Activated T-cell treated with anti-CD3 and anti-CD28 coated beads, Interleukin-2, amount 50 U/mL, for 4 hours (primary cell): Measurements from ENCODE around the gene TOP3A. TPM values are rescaled to one million over a fixed set of nuclear protein-coding genes. Genes with fewer than 3 reads are reported as not detected.

Experiments used
- ATAC-seq, 2 donors: fragments of 200-7000 bp; cut with Tn5 transposase; one replicate each; pipeline ENCODE4 v1.10.0; 2021
- DNase-seq: peaks from one replicate; pipeline ENCODE4 v3.0.0-alpha.2; 2020
- H3K27me3 Mint-ChIP-seq: one replicate; pipeline ENCODE4 v1.8.0; 2021; ENCODE audit warnings: low read depth, mixed read lengths
- H3K36me3 Mint-ChIP-seq: one replicate; pipeline ENCODE4 v1.8.0; 2022; ENCODE audit warnings: mixed read lengths; ENCODE audit not compliant: insufficient read depth
- H3K4me1 Mint-ChIP-seq: one replicate; pipeline ENCODE4 v1.8.0; 2021; ENCODE audit warnings: low read depth, mixed read lengths
- H3K4me3 Mint-ChIP-seq: one replicate; pipeline ENCODE4 v1.8.0; 2021; ENCODE audit warnings: mild to moderate bottlenecking, moderate library complexity, mixed read lengths
- H3K9me3 Mint-ChIP-seq: one replicate; pipeline ENCODE4 v1.8.0; 2021; ENCODE audit warnings: mixed read lengths
- total RNA-seq, 3 donors: library from RNA; stranded (reverse); gene quantifications; one replicate each; pipeline ENCODE4 v1.2.1, GENCODE V29; 2021

The TOP3A gene
- total RNA-seq, 3 donors from 2014 or later, result 76.2 to 82.7 (median 76.4) TPM

DNA sequence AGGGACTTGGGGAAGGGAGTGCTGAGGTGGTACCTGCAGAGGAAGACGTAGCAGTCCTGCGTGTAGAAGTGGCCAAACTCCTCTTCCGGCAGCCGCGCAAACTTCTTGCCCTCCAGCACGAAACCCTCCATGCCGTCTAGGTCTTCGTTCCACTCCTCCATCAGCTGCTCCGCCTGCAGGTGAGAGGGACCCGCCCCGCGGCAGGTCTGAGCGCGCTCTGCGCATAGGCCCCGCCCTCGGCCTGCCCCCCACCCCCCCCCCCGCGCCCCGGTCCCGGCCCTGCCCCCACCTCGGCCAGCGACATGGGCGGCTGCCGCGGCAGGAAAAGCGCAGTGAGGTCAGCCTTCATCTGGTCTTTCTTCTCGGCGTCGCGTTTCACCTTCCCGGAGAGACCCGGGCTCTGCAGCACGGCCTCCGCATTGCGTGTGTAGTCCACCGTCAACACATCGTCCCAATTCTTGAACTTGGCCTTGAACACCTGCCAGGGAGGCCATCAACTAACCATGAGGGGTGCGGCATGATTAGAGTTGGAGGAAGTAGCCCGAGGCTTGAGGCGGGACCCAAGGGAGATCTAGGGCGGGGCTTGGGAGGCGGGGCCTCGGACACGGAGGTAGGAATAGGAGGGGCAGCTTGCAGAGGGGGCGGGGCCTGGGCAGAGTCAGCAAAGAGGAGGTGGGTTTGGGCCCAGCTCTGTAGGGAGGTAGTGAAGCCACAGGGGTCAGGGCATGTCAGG is 67.7 kb downstream of the TOP3A start:
- Mint-ChIP-seq H3K4me3 (no peak overlapping the region), H3K27me3 (no peaks in the 10 kb centered on the region), H3K4me1 (peaks cover 2% of the 10 kb centered on the region), H3K9me3 (no peaks in the 10 kb centered on the region), H3K36me3 (peaks cover 25% of the 10 kb centered on the region)
- no peak for DNase-seq
- peak; percentile 64 to 67 for ATAC-seq

DNA sequence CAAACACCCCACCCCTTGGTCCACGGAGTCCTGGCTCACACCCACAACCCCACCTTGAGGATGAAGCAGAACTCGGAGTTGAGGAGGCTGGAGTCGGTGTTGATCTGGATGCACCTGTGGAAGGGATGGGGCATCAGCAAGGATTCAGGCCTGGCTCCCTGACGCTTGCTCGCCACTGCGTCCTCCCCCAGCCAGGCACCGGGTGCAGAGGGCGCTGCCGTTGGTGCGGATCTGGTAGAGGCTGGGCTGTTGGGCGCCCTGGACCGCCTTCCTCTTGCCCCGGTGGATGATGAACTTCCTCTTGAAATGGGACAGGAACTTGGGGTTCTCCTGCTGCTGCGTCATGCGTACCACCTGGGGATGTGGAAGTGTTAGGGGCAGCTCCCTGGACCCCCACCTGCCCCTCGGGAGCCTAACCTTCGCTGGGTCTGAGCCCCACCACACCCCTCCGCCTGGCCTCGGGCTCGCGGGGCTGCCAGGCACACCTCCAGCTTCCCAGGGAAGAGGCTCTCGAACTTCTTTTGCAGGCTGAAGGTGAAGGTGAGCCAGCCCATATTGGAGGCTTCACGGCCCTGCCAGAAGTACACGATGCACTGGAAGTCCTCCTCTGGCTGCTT is 68.6 kb downstream of the TOP3A start:
- H3K9me3 Mint-ChIP-seq, result no peaks in the 10 kb centered on the region
- DNase-seq (no peak), ATAC-seq (no peak)
- H3K4me3 Mint-ChIP-seq, result no peak overlapping the region
- peaks cover 21% of the 10 kb centered on the region for H3K36me3 Mint-ChIP-seq
- H3K4me1 Mint-ChIP-seq, result peaks cover 2% of the 10 kb centered on the region
- H3K27me3 Mint-ChIP-seq, result no peaks in the 10 kb centered on the region

DNA sequence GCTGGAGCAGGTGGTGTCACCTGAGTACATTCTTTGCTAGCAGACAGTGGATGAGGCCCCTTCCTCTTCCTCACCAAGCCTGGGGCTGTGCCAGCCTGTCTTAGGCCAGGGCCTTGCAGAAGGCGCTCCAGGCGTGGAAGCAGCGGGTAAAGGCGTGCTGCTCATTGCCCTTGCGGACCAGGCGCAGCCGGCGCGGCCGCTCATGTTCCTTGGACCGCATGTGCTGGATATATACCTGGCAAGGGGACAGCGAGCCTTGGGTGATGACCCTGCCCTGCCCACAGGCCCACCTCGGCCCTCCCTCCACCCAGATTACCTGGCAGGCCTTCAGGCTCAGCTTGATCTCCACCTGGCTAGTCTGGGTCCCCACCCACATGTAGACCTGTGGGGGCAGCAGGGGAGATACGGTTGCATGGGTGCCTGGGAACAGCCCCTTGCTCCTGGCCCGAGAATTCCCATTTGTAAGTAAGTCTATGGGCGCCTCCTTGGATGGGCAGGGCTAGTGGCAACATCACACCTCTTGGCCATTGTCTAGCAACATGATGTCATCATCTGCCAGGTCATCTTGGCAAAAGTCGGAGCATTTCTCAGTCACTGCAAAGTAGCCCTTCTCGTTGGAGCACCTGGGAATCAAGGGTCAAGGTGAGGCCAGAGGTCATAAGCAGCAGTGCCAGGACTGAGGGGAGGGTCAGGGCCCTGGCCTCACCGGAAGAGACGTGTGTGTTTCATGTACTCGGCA is 69.6 kb downstream of the TOP3A start:
- peaks cover 13% of the 10 kb centered on the region for H3K36me3 Mint-ChIP-seq
- H3K4me3 Mint-ChIP-seq, result no peak overlapping the region
- H3K27me3 Mint-ChIP-seq, result no peaks in the 10 kb centered on the region
- H3K4me1 Mint-ChIP-seq, result peaks cover 2% of the 10 kb centered on the region
- no peak for DNase-seq
- H3K9me3 Mint-ChIP-seq, result no peaks in the 10 kb centered on the region
- no peak for ATAC-seq

DNA sequence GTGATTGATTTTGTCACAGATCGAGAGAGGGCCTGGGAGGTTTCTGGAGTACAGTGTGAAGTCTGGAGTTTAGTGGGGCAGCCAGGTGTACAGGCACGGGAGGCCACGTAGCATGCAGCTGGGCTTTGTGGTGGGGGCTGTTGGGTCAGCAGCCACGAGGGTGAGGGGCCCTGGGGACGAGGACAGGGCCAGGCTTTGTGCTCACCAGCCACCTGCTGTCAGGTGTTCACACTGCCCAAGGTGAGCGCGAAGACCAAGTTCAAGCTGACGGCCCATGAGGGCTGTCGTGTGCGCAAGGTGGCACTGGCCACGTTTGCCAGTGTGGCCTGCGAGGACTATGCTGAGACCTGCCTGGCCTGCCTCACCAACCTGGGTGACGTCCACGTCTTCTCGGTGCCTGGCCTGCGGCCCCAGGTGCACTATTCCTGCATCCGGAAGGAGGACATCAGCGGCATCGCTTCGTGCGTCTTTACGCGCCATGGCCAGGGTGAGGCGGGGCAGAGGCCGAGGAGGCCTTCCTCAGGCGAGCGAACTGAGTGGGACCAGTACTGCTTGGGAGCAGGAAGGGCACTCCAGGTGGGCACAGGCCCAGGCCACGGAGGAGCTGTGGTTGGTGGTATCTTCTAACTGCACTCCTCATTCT is 73.4 kb downstream of the TOP3A start:
- no peaks in the 10 kb centered on the region for H3K27me3 Mint-ChIP-seq
- DNase-seq (no peak), ATAC-seq (no peak)
- no peaks in the 10 kb centered on the region for H3K4me1 Mint-ChIP-seq
- H3K36me3 Mint-ChIP-seq, result no peaks in the 10 kb centered on the region
- no peak overlapping the region for H3K4me3 Mint-ChIP-seq
- no peaks in the 10 kb centered on the region for H3K9me3 Mint-ChIP-seq

DNA sequence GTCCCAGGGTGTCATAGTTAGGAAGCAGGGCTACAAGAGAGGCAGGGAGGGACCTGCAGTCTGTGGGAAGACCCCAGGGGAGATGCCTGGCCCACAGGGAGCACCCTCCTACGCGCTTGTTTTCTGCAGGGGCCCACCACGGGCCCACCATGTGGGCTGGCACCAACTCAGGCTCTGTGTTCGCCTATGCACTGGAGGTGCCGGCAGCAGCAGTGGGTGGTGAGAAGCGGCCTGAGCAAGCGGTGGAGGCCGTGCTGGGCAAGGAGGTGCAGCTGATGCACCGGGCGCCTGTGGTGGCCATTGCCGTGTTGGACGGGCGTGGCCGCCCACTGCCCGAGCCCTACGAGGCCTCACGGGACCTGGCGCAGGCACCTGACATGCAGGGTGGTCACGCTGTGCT is 74.3 kb downstream of the TOP3A start:
- peaks cover 3% of the 10 kb centered on the region for H3K4me1 Mint-ChIP-seq
- no peaks in the 10 kb centered on the region for H3K9me3 Mint-ChIP-seq
- H3K4me3 Mint-ChIP-seq, result no peak overlapping the region
- no peaks in the 10 kb centered on the region for H3K27me3 Mint-ChIP-seq
- DNase-seq (no peak), ATAC-seq (no peak)
- no peaks in the 10 kb centered on the region for H3K36me3 Mint-ChIP-seq

DNA sequence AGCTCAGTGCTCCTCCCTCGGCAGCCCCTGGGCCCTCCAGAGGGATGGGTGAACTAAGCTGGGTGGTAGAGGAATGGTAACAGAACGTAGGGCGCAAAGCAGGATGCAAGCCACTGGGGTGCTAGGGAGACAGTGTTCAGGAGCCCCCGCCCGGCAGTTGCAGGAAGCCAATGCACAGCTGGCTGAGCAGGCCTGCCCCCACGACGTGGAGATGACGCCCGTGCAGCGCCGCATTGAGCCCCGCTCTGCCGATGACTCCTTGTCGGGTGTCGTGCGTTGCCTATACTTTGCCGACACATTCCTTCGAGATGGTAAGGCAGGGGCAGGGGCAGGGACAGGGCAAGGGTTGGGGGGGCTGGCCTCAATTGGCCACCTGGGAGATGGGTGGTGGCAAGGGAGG is 76.5 kb downstream of the TOP3A start:
- no peak for ATAC-seq
- Mint-ChIP-seq H3K4me1 (peaks cover 3% of the 10 kb centered on the region), H3K9me3 (no peaks in the 10 kb centered on the region), H3K36me3 (peaks cover 6% of the 10 kb centered on the region), H3K4me3 (no peak overlapping the region), H3K27me3 (no peaks in the 10 kb centered on the region)
- DNase-seq, result no peak

DNA sequence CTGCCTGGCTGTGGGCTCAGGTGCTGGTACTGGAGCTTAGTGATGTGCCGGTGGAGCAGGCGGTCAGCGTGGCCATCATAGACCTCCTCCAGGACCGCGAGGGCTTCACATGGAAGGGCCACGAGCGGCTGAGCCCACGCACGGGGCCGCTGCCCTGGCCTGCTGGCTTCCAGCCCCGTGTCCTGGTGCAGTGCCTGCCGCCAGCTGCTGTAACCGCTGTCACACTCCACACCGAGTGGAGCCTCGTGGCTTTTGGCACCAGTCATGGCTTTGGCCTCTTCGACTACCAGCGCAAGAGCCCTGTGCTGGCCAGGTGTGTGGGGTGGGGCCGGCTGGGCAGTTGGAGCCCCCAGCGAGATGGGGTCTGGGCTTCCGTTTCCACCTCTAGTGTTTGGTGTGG is 77.3 kb downstream of the TOP3A start:
- Mint-ChIP-seq H3K4me3 (no peak overlapping the region), H3K9me3 (no peaks in the 10 kb centered on the region), H3K27me3 (no peaks in the 10 kb centered on the region), H3K36me3 (peaks cover 6% of the 10 kb centered on the region), H3K4me1 (peaks cover 3% of the 10 kb centered on the region)
- ATAC-seq, result no peak
- no peak for DNase-seq

DNA sequence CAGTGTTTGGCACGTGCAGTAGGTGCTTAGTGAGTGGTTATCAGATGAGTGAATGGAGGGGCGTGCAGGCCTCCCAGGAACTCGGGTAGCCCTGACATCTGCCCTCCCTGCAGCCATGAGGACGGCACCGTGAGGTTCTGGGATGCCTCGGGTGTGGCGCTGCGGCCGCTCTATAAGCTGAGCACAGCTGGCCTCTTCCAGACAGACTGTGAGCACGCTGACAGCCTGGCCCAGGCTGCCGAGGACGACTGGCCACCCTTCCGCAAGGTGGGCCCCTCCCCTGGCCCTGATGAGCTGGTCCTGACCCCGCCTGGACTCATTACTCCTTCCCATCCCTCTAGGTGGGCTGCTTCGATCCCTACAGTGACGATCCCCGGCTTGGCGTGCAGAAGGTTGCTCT is 78.3 kb downstream of the TOP3A start:
- no peaks in the 10 kb centered on the region for H3K9me3 Mint-ChIP-seq
- H3K36me3 Mint-ChIP-seq, result peaks cover 6% of the 10 kb centered on the region
- no peaks in the 10 kb centered on the region for H3K27me3 Mint-ChIP-seq
- H3K4me1 Mint-ChIP-seq, result peaks cover 3% of the 10 kb centered on the region
- no peak overlapping the region for H3K4me3 Mint-ChIP-seq
- DNase-seq, result no peak
- ATAC-seq, result no peak

DNA sequence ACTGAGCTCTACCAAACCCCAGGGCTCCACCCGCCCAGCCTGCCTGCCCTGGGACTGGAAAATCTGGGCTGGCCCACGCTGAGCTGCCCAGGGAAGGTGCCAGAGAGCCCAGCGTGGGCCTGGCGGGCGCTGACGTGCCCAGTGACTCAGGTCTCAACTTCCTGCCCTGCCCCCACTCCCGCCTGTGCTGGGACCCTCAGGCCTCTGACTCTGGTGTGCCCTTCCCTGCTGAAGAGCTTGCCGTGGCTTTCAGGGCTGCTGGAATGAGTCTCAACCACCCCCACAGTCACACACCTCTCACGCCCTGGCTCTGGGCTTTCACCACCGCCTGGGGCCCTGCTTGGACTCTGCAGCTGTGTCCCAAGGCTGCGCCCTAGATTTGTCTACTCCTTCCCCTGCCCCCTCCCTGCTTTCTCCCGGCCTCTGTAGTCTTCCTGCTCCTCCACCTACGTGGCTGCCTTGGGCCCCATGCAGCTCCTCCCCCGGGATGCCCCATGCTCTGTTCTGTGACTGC is 79.0 kb downstream of the TOP3A start:
- Mint-ChIP-seq H3K36me3 (peaks cover 6% of the 10 kb centered on the region), H3K4me3 (no peak overlapping the region)

DNA sequence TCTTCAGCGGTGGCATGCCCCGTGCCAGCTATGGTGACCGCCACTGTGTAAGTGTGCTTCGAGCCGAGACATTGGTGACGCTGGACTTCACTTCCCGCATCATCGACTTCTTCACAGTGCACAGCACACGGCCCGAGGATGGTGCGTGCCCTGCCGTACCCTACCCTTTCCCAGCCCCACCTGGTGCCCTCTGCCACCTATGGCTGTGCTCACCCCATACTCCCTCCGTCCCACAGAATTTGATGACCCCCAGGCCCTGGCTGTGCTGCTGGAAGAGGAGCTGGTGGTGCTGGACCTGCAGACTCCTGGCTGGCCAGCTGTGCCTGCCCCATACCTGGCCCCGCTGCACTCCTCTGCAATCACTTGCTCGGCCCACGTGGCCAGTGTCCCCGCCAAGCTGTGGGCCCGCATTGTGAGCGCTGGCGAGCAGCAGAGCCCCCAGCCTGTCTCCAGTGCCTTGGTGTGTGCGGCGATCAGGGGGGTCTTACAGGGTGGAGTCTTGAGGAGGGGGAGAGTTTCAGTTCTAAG is 79.9 kb downstream of the TOP3A start:
- no peaks in the 10 kb centered on the region for H3K27me3 Mint-ChIP-seq
- H3K36me3 Mint-ChIP-seq, result peaks cover 6% of the 10 kb centered on the region
- no peak for ATAC-seq
- H3K4me1 Mint-ChIP-seq, result peaks cover 3% of the 10 kb centered on the region
- no peak for DNase-seq
- no peak overlapping the region for H3K4me3 Mint-ChIP-seq
- no peaks in the 10 kb centered on the region for H3K9me3 Mint-ChIP-seq

More for the DNA sequence above, 79.0 kb downstream of the TOP3A start:
- no peaks in the 10 kb centered on the region for H3K27me3 Mint-ChIP-seq
- ATAC-seq (peak; percentile 51 to 72), DNase-seq (no peak)
- H3K4me1 Mint-ChIP-seq, result peaks cover 3% of the 10 kb centered on the region
- no peaks in the 10 kb centered on the region for H3K9me3 Mint-ChIP-seq

DNA sequence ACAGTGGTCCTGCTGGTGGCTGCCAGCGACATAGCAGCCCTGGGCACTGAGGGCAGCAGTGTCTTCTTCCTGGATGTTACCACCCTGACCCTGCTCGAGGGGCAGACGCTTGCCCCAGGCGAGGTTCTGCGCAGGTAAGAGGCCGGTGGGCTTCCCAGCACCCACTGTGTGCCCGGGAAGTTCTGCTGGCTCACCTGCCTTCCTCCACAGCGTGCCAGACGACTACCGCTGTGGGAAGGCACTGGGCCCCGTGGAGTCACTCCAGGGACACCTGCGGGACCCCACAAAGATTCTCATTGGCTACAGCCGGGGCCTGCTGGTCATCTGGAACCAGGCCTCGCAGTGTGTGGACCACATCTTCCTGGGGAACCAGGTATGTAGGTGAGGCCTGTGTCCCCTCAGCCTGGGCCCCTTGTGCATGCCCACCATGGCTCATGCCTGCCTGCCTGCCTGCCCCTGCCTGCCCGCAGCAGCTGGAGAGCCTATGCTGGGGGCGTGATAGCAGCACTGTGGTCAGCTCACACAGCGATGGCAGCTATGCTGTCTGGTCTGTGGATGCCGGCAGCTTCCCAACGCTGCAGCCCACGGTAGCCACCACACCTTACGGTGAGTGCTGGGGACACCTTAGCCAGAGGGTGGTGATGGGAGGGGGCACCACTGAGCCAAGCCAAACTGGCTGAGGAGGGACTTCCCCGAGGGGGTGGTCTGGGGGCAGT is 80.8 kb downstream of the TOP3A start:
- no peaks in the 10 kb centered on the region for H3K27me3 Mint-ChIP-seq
- DNase-seq (no peak), ATAC-seq (no peak)
- no peak overlapping the region for H3K4me3 Mint-ChIP-seq
- peaks cover 6% of the 10 kb centered on the region for H3K36me3 Mint-ChIP-seq
- H3K4me1 Mint-ChIP-seq, result peaks cover 3% of the 10 kb centered on the region
- no peaks in the 10 kb centered on the region for H3K9me3 Mint-ChIP-seq

DNA sequence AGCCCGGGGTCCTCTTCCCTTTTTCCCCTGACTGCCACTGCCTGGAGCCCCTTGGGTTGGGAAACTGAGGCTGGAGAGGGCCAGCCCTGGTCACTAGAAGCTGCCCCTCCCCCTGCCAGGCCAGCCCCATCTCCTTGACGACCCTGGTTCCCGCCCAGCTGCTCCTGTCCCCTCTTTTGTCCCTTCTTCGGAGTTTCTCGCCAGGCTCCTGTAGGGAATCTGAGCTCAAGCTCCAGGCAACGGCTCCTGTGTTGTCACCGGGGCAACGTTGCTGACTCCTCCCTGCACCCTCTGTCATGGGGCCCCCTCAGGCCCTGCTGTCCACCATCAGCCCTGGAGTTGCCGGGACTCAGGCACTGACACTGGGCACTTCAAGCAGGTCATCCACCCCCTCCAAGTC is 83.6 kb downstream of the TOP3A start:
- ATAC-seq, result no peak

DNA sequence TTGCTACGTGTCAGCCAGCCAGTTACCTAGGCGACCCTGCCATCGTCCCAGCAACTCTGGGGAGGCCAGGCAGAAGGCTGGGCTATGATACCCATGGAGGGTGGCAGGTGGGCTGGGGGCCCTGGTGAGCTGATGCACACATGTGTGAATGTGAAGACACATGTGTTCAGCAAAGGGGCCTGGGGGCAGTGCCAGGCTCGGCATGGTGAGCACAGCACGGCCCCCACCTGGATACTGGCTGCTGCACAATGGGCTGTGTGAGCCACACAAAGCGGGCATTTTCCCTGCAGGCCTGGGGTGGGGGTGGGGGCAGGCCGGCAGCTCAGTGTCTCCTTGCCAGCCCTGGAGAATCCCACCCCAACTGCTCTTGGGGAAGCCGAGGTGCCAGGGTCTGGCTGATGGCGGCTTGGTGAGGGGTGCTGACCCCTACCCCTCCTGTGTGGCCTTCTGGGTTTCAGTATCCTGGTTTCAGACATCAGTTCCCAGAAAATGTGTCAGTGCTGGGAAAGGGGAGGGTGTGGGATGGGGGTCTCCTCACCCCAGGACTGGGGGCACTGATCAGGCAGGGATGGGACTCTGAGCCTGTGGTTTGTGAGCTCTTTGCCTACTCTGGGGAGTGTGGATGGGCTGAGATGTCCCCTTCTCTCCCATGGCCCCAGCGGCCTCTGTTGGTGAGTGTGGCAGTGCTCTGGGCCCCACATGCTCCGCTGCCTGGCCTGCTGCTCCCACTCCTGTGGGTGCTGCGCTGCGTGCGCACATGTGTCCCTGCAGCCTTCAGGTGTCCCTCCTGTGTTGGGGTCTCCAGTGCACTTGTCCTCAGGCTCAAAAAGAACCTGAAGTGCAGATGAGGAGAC is 84.3 kb downstream of the TOP3A start:
- Mint-ChIP-seq H3K27me3 (no peaks in the 10 kb centered on the region), H3K9me3 (no peaks in the 10 kb centered on the region), H3K36me3 (peaks cover 6% of the 10 kb centered on the region), H3K4me3 (no peak overlapping the region), H3K4me1 (peaks cover 25% of the 10 kb centered on the region)
- DNase-seq (no peak), ATAC-seq (no peak)

More for the DNA sequence above, 83.6 kb downstream of the TOP3A start:
- Mint-ChIP-seq H3K27me3 (no peaks in the 10 kb centered on the region), H3K9me3 (no peaks in the 10 kb centered on the region), H3K36me3 (peaks cover 6% of the 10 kb centered on the region), H3K4me3 (no peak overlapping the region), H3K4me1 (peaks cover 24% of the 10 kb centered on the region)
- DNase-seq, result no peak
